GM20000 (cell line): ENCODE data around the gene PRR12.

ENCODE experiments used
- DNase-seq: peaks from one replicate; pipeline ENCODE4 v3.0.0; 2012; ENCODE audit warnings: low spot score
- CTCF ChIP-seq: IDR thresholded peaks from 2 replicates; pipeline ENCODE4 v1.5.1; 2012; ENCODE audit warnings: mild to moderate bottlenecking, control low read depth; ENCODE audit errors: extremely low read depth, missing control alignments

PRR12 gene

GRCh38 chr19:49587227-49587626, 3.8 kb upstream of the PRR12 start:
- no peak for TF ChIP-seq CTCF
- no peak for DNase-seq

DNA sequence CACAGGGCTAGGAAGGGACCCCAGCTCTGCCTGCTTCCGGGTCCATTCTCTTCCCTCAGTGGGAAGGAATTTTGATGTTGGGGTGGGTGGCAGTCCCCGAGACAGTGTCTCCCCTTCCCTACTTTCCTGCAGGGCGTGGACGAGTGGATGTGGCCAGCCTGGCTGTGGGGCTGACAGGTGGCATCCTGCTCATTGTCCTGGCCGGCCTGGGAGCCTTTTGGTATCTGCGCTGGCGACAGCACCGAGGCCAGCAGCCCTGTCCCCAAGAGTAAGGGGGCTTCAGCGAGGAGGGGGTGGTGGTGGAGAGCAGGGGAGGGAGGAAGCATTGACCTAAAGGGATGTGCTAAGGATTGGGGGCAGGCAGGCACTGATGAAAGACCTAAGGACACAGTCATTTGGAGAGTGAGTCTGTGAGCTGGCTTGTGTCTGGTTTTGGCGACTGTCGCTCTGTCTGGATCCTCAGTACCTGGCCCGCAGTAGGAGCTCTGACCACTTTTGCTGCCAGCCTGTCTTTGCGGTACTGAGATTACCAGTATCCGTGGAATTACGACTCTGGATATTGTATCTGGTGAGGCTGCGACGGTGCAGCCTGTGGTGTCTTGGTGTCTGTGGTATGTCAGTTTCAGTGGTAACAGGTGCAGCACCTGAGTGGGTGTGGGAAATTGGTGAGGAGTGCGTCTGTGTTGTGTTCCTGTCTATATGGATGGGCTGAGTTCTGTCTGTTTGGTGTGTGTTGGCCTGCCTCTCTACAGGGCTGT, 2.4 kb upstream of the PRR12 start:
- no peak for DNase-seq
- TF ChIP-seq CTCF, result no peak

DNA sequence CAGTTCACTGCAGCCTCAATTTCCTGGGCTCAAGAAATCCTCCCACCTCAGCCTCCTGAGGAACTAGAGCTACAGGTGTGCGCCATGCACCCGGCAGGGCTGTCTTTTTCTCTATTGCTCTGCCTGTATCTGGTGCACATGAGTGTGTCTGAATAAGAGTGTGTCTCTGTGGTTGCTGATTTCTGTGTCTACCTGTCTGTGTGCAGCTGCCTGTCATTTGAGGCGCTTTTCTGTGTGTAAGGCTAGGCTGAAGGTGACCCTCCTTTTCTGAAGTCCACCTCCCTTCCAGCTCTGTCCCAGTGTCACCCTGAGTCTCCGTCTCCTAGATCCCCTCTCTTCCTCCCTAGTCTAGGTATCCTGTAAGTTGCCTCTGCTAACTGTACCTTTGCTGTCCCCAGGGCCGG, 1.5 kb upstream of the PRR12 start:
- TF ChIP-seq CTCF, result no peak
- peak; percentile 12 for DNase-seq

DNA sequence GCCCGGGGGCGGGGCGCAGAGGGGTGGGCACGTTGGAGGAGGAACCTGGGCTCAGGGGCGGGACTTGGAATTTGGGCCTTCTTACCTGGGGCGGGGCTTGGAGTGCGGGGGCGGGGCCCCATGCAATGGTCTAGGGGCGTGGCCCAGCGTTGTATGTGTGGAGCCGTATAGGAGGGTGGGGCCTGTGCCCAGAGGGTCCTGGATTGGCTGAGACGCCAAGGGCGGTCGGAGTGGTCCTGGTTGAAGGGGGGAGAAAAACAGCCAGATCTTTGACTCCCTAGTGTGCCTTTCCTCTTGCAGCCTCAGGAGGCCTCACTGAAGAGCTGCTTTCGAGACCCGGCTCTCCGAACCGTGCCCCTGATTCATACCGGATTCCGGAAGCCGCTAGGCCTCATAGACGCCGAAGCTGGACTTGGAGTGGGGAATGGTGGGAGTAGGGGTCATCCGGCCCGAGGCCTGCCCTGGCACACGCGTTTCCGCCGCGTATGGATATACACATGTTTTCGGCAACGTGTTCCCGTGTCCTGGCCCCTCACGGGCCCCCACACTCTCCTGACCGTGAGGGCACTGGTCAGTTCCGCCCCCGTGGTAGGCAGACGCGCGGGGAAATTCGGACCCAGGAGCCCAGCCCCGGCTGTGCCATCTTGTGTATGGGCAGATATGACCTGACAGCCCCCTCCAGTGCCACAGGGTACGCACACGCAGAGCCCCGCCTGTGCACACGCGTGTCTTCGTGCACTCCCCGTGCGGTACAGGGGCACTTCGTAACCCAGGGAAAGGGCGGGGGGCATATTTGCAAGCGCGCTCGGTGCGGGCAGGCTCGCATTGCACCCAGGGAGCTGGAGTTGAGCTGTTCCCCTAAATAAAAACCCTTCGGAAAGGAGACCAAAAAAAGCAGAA, 661 bp upstream of the PRR12 start:
- peak; percentile 94 for DNase-seq
- TF ChIP-seq CTCF, result no peak

- peak; percentile 36 for DNase-seq
- no peak for TF ChIP-seq CTCF
Measured at GRCh38 chr19:49591731-49592485, 926 bp downstream of the PRR12 start.

DNA sequence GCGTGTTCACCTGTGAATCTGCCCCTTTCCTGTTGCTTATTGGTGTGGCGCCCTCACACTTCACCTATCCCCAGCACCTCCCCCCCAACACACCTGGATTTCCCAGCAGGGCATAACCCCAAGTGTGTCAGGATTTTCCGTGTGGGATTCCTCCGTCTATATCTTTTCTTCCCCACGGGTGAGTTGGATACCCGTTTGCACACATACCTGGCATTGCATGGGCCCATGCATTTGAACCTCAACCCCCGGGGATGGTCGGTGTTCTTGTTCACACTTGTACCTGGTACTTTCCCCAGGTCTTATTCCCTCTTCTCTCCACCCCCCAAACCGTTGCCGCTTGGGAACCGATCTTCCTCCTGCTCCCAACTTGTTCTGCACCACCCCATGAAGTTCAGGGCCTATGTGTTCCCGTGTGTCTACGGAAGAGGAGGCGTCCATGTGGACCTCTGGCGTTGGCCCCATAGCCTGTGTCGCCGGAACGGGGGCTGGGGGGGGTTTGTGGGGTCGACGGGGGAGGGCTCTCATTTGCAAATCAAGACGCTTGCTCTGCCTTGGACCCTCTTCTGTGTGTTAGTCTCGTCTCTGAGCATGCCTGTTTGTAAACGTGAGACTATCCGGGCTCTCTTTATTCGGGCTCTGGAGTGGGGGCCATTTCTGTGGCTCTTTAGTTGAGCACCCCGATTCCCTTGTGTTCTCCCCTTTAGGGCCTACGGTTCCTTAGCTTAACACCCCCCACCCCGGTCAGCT, 1.7 kb downstream of the PRR12 start:
- DNase-seq, result peak; percentile 61
- TF ChIP-seq CTCF, result no peak
